ENCODE data around the gene LAPTM4A.

GRCh38 chr2:20050646-20051531 is 539 bp downstream of the LAPTM4A start:
- TF ChIP-seq CTCF (conservative IDR thresholded peaks at IDR 0.05; ENCODE audit: low read depth, low read length) (peak; percentile 34; the same call in 1 of the 2 replicates), EZH2phosphoT487 (IDR thresholded peaks at IDR 0.05; ENCODE audit: borderline replicate concordance, low read length) (no peak)
